HG03196 (cell line): ENCODE results near the gene PCDHB5.
"Not testable (repeated sequence)": the region's sequence is repeated elsewhere in the genome, so short reads cannot be mapped to it uniquely, and the experiment has no call there.

ENCODE experiments used
- ATAC-seq: cut with Tn5 transposase; IDR thresholded peaks from one replicate; pipeline ENCODE4 v1.9.1; 2021; ENCODE audit not compliant: unreplicated experiment

PCDHB5 gene

DNA sequence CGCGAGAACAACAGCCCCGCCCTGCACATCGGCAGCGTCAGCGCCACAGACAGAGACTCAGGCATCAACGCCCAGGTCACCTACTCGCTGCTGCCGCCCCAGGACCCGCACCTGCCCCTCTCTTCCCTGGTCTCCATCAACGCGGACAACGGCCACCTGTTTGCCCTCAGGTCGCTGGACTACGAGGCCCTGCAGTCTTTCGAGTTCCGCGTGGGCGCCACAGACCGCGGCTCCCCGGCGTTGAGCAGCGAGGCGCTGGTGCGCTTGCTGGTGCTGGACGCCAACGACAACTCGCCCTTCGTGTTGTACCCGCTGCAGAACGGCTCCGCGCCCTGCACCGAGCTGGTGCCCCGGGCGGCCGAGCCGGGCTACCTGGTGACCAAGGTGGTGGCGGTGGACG is 16.6 kb downstream of the PCDHB5 start:
- not testable (repeated sequence) for ATAC-seq

DNA sequence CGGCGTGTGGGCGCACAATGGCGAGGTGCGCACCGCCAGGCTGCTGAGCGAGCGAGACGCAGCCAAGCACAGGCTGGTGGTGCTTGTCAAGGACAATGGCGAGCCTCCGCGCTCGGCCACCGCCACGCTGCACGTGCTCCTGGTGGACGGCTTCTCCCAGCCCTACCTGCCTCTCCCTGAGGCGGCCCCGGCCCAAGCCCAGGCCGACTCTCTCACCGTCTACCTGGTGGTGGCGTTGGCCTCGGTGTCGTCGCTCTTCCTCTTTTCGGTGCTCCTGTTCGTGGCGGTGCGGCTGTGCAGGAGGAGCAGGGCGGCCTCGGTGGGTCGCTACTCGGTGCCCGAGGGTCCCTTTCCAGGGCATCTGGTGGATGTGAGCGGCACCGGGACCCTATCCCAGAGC is 17.1 kb downstream of the PCDHB5 start:
- ATAC-seq: not testable (repeated sequence)

DNA sequence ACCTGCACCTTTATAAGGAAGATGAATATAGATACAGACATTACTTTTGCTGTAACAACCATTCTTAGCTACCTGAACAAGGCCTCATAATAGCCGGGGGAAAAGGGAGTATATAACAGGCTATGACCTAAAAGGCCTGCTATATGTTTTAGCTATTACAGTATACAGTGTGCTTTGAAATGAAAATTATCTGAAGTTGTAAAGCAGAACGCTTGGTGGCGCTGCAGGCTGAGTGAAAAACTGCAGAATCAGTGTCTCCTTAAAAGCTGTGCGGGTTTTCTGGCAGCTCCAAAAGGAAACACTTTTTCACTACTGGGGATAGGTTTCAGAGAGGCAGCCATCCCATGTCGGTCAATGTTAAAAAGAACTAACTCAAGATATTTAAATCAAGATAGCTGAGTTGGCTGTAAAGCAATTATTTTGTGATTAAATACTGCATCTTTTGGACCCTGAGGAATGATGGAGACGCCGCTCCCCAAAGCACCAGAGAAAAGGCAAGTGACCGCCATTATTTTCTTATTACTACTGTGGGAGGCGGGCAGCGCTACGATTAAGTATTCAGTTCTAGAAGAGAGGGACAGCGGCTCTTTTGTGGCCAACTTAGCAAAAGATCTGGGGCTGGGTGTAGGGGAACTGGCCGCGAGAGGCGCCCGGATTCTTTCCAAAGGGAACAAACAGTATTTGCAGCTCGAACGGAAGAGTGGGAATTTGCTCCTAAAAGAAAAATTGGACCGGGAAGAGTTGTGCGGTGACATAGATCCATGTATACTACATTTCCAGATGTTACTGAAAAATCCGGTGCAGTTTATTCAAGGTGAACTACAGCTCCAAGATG is 20.8 kb downstream of the PCDHB5 start:
- no peak for ATAC-seq

DNA sequence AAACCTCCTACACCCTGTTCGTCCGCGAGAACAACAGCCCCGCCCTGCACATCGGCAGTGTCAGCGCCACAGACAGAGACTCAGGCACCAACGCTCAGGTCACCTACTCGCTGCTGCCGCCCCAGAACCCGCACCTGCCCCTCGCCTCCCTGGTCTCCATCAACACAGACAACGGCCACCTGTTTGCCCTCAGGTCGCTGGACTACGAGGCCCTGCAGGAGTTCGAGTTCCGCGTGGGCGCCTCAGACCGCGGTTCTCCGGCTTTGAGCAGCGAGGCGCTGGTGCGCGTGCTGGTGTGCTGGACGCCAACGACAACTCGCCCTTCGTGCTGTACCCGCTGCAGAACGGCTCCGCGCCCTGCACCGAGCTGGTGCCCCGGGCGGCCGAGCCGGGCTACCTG is 22.4 kb downstream of the PCDHB5 start:
- ATAC-seq: not testable (repeated sequence)

- ATAC-seq: not testable (repeated sequence)
Observed at GRCh38 chr5:141157901-141158300, 22.9 kb downstream of the PCDHB5 start.

GRCh38 chr5:141172381-141173204 is 37.6 kb downstream of the PCDHB5 start, which contains the start of gene PCDHB7:
Gene PCDHB7 (plus strand): TSS chr5:141172644. CDS start chr5:141172836, 192 bp downstream.
- ATAC-seq: no peak

DNA sequence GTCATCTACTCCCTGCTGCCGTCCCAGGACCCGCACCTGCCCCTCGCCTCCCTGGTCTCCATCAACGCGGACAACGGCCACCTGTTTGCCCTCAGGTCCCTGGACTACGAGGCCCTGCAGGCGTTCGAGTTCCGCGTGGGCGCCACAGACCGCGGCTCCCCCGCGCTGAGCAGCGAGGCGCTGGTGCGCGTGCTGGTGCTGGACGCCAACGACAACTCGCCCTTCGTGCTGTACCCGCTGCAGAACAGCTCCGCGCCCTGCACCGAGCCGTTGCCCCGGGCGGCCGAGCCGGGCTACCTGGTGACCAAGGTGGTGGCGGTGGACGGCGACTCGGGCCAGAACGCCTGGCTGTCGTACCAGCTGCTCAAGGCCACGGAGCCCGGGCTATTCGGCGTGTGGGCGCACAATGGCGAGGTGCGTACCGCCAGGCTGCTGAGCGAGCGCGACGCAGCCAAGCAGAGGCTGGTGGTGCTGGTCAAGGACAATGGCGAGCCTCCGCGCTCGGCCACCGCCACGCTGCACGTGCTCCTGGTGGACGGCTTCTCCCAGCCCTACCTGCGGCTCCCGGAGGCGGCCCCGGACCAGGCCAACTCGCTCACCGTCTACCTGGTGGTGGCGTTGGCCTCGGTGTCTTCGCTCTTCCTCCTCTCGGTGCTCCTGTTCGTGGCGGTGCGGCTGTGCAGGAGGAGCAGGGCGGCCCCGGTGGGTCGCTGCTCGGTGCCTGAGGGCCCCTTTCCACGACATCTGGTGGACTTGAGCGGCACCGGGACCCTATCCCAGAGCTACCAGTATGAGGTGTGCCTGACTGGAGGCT is 39.5 kb downstream of the PCDHB5 start:
- ATAC-seq: not testable (repeated sequence)

- ATAC-seq: no peak
Observed at GRCh38 chr5:141175933-141176332, 40.9 kb downstream of the PCDHB5 start.

DNA sequence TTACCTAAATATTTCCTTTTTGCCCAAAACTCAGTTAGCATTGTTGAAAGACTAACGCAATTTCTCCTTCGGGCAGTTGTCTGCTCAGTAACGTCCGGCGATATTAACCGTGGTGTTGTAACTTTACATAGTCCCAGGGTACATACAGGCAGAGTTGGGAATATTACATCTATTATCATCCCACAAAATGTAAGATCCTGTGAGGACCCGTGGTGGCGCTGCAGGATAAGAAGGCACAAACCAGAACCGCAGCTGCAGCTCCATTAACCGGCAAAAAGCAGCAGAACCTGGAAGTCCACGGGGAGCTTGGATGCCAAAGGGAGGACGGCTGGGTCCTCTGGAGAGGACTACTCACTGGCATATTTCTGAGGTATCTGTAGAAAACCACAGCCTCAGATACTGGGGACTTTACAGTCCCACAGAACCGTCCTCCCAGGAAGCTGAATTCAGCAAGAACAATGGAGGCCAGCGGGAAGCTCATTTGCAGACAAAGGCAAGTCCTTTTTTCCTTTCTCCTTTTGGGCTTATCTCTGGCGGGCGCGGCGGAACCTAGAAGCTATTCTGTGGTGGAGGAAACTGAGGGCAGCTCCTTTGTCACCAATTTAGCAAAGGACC is 42.7 kb downstream of the PCDHB5 start, which contains the start of gene PCDHB8:
TSS of gene PCDHB8 (plus strand) at position 214 of the 615 bp plus-strand sequence. CDS start at position 459, 245 bp downstream.
- not testable (repeated sequence) for ATAC-seq

DNA sequence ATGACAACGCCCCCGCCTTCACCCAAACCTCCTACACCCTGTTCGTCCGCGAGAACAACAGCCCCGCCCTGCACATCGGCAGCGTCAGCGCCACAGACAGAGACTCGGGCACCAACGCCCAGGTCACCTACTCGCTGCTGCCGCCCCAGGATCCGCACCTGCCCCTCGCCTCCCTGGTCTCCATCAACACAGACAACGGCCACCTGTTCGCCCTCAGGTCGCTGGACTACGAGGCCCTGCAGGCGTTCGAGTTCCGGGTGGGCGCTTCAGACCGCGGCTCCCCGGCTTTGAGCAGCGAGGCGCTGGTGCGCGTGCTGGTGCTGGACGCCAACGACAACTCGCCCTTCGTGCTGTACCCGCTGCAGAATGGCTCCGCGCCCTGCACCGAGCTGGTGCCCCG is 44.4 kb downstream of the PCDHB5 start:
- ATAC-seq: not testable (repeated sequence)

DNA sequence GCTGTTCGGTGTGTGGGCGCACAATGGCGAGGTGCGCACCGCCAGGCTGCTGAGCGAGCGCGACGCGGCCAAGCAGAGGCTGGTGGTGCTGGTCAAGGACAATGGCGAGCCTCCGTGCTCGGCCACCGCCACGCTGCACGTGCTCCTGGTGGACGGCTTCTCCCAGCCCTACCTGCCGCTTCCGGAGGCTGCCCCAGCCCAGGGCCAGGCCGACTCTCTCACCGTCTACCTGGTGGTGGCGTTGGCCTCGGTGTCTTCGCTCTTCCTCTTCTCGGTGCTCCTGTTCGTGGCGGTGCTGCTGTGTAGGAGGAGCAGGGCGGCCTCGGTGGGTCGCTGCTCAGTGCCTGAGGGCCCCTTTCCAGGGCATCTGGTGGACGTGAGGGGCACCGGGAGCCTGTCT is 44.9 kb downstream of the PCDHB5 start:
- not testable (repeated sequence) for ATAC-seq

DNA sequence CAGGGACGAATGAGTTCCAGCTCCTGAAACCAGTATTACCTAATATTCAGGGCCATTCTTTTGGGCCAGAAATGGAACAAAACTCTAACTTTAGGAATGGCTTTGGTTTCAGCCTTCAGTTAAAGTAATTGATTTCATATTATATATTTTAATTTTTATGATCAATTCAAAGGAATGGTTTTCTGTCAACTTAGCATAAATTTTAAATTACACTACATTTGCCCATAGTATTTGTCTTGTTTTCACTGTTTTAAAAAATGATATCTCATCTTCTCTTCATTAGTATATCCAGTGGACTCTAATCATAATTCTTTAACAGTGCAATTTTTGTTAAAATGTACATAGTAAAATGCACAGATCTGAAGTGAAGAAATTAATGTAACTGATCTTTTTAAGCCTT is 45.3 kb downstream of the PCDHB5 start:
- no peak for ATAC-seq

DNA sequence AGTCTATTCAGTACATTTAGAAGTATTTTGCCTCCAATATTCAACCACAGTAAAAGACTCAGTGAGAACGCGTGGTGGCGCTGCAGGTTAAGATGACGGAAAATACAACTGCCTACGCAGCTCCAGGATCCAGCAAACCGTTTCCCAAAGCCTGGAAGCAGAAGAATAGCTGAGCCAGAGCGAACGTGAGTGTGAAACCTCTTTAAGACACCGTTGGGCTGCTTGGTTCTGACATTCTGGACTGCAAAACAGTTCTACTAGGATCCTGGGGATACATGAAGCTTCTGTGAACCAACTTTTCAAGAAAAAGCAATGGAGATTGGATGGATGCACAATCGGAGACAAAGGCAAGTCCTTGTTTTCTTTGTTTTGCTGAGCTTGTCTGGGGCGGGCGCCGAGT is 47.2 kb downstream of the PCDHB5 start, which contains the start of gene PCDHB16:
TSS of gene PCDHB16 (plus strand) at position 140 of the 400 bp plus-strand sequence. CDS start at position 313, 173 bp downstream.
- no peak for ATAC-seq

DNA sequence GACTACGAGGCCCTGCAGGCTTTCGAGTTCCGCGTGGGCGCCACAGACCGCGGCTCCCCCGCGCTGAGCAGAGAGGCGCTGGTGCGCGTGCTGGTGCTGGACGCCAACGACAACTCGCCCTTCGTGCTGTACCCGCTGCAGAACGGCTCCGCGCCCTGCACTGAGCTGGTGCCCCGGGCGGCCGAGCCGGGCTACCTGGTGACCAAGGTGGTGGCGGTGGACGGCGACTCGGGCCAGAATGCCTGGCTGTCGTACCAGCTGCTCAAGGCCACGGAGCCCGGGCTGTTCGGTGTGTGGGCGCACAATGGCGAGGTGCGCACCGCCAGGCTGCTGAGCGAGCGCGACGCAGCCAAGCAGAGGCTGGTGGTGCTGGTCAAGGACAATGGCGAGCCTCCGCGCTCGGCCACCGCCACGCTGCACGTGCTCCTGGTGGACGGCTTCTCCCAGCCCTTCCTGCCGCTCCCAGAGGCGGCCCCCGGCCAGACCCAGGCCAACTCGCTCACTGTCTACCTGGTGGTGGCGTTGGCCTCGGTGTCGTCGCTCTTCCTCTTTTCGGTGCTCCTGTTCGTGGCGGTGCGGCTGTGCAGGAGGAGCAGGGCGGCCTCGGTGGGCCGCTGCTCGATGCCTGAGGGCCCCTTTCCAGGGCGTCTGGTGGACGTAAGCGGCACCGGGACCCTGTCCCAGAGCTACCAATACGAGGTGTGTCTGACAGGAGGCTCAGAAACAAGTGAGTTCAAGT is 49.3 kb downstream of the PCDHB5 start:
- not testable (repeated sequence) for ATAC-seq

DNA sequence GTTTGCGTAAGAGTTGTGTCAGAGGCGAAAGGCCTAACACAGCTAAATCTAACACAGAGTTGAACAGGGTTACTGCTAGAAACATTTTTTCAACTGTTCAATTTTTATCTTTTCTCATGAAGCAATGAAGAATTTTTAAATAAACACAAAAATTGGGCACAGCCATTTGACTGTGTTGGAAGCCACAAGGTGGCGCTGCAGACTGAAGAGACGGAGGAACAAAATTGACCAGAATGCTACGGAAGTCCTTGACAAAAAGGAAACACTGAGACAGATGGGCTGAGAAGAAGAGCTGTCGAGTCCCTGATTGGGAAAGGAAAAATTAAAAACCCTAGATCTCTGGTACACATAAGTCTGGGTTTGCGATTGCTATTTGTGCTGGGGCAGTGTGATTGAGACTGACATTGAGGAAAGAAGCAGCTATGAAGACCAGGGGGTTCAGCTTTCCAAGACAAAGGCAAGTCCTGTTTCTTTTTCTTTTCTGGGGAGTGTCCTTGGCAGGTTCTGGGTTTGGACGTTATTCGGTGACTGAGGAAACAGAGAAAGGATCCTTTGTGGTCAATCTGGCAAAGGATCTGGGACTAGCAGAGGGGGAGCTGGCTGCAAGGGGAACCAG is 52.0 kb downstream of the PCDHB5 start, which contains the start of gene PCDHB9:
TSS of gene PCDHB9 (plus strand) at position 265 of the 616 bp plus-strand sequence. CDS start at position 423, 158 bp downstream.
- no peak for ATAC-seq
